SK-N-MC (cell line): ENCODE results near the gene ARHGAP24.

ENCODE experiments used
- DNase-seq: peaks from one replicate; pipeline ENCODE4 v3.0.0-alpha.2; 2011; ENCODE audit warnings: low read depth, low spot score
- H3K27ac ChIP-seq: fragments of 200-600 bp; sonication (generic); 2 replicates; pipeline ENCODE4 v1.5.1; 2016; ENCODE audit warnings: mixed run types
- H3K36me3 ChIP-seq: fragments of 200-600 bp; sonication (generic); 2 replicates; pipeline ENCODE4 v1.6.1; 2017; ENCODE audit warnings: antibody characterized with exemption, low read length, mixed read lengths; ENCODE audit not compliant: insufficient read depth
- H3K4me3 ChIP-seq: fragments of 200-600 bp; sonication (generic); 2 replicates; pipeline ENCODE4 v1.5.1; 2016
- H3K9ac ChIP-seq: fragments of 200-600 bp; sonication (generic); 2 replicates; pipeline ENCODE4 v1.8.0; 2017; ENCODE audit warnings: mixed run types, mixed read lengths; ENCODE audit not compliant: insufficient read length
- H3K9me3 ChIP-seq: fragments of 200-600 bp; sonication (generic); 2 replicates; pipeline ENCODE4 v1.6.1; 2017; ENCODE audit warnings: low read depth, mild to moderate bottlenecking, antibody characterized with exemption, low read length, moderate library complexity, mixed read lengths
- EZH2 ChIP-seq: fragments of 200-600 bp; sonication (generic); IDR thresholded peaks from one replicate; pipeline ENCODE4 v1.6.1; 2017; ENCODE audit warnings: antibody characterized with exemption
- FOXP2 ChIP-seq: optimal IDR thresholded peaks from 2 replicates; pipeline ENCODE3; 2011; ENCODE audit warnings: mild to moderate bottlenecking, moderate library complexity; ENCODE audit not compliant: insufficient read depth; ENCODE audit errors: extremely low read length, control extremely low read depth
- POLR2AphosphoS5 ChIP-seq: IDR thresholded peaks from 2 replicates; pipeline ENCODE4 v1.6.1; 2012; ENCODE audit warnings: mild to moderate bottlenecking, low read depth, low read length, borderline replicate concordance

Gene ARHGAP24

GRCh38 chr4:85548116-85548515 lies 73.2 kb downstream of the ARHGAP24 start:
- DNase-seq: no peak
- H3K9me3 ChIP-seq: no peaks in the 10 kb centered on the region
- no peak overlapping the region for H3K27ac ChIP-seq
- no peak overlapping the region for H3K9ac ChIP-seq
- H3K36me3 ChIP-seq: no peaks in the 10 kb centered on the region
- no peak overlapping the region for H3K4me3 ChIP-seq
- TF ChIP-seq EZH2 (no peak), POLR2AphosphoS5 (no peak), FOXP2 (no peak)

GRCh38 chr4:85548841-85549240 lies 73.9 kb downstream of the ARHGAP24 start:
- H3K27ac ChIP-seq: no peak overlapping the region
- H3K36me3 ChIP-seq: no peaks in the 10 kb centered on the region
- TF ChIP-seq FOXP2: no peak
- no peak for TF ChIP-seq POLR2AphosphoS5
- no peak for TF ChIP-seq EZH2
- no peak for DNase-seq
- H3K9me3 ChIP-seq: no peaks in the 10 kb centered on the region
- H3K4me3 ChIP-seq: no peak overlapping the region
- H3K9ac ChIP-seq: no peak overlapping the region

- TF ChIP-seq EZH2: no peak
- no peak for TF ChIP-seq FOXP2
- no peak for TF ChIP-seq POLR2AphosphoS5
- Histone ChIP-seq H3K36me3 (no peaks in the 10 kb centered on the region), H3K4me3 (no peak overlapping the region), H3K27ac (no peak overlapping the region), H3K9ac (no peak overlapping the region), H3K9me3 (no peaks in the 10 kb centered on the region)
- no peak for DNase-seq
These were observed 80.3 kb downstream of the ARHGAP24 start for GRCh38 chr4:85555206-85555605.

- no peak for DNase-seq
- H3K9ac ChIP-seq: no peak overlapping the region
These were observed 81.3 kb downstream of the ARHGAP24 start for GRCh38 chr4:85556283-85556682.

GRCh38 chr4:85557016-85557901 lies 82.3 kb downstream of the ARHGAP24 start:
- no peak for DNase-seq
- TF ChIP-seq FOXP2 (no peak), POLR2AphosphoS5 (no peak), EZH2 (no peak)
- Histone ChIP-seq H3K9ac (no peak overlapping the region), H3K4me3 (no peak overlapping the region), H3K27ac (no peak overlapping the region), H3K36me3 (no peaks in the 10 kb centered on the region), H3K9me3 (no peaks in the 10 kb centered on the region)

More at GRCh38 chr4:85556283-85556682, 81.3 kb downstream of the ARHGAP24 start:
- Histone ChIP-seq H3K36me3 (no peaks in the 10 kb centered on the region), H3K27ac (no peak overlapping the region), H3K9me3 (no peaks in the 10 kb centered on the region), H3K4me3 (no peak overlapping the region)
- TF ChIP-seq POLR2AphosphoS5 (no peak), FOXP2 (no peak), EZH2 (no peak)

- TF ChIP-seq FOXP2 (no peak), POLR2AphosphoS5 (no peak), EZH2 (no peak)
- DNase-seq: no peak
- Histone ChIP-seq H3K36me3 (no peaks in the 10 kb centered on the region), H3K4me3 (no peak overlapping the region), H3K9ac (no peak overlapping the region), H3K9me3 (no peaks in the 10 kb centered on the region), H3K27ac (no peak overlapping the region)
These were observed 91.0 kb downstream of the ARHGAP24 start for GRCh38 chr4:85565761-85566480.

GRCh38 chr4:85569730-85570299 lies 94.9 kb downstream of the ARHGAP24 start:
- no peak for DNase-seq
- Histone ChIP-seq H3K9me3 (no peaks in the 10 kb centered on the region), H3K4me3 (no peak overlapping the region), H3K9ac (no peak overlapping the region), H3K27ac (no peak overlapping the region), H3K36me3 (no peaks in the 10 kb centered on the region)
- TF ChIP-seq POLR2AphosphoS5: no peak
- no peak for TF ChIP-seq EZH2
- no peak for TF ChIP-seq FOXP2

- no peak for DNase-seq
- Histone ChIP-seq H3K4me3 (no peak overlapping the region), H3K36me3 (no peaks in the 10 kb centered on the region), H3K9me3 (no peaks in the 10 kb centered on the region), H3K27ac (no peak overlapping the region), H3K9ac (no peak overlapping the region)
- TF ChIP-seq POLR2AphosphoS5: no peak
- no peak for TF ChIP-seq EZH2
- no peak for TF ChIP-seq FOXP2
These were observed 95.4 kb downstream of the ARHGAP24 start for GRCh38 chr4:85570388-85570787.
